HG02943 (cell line): ENCODE results near the gene SLX4.

Source experiments
- ATAC-seq: cut with Tn5 transposase; IDR thresholded peaks from one replicate; pipeline ENCODE4 v1.9.1; 2021; ENCODE audit warnings: mild to moderate bottlenecking, low read depth, moderate library complexity; ENCODE audit not compliant: unreplicated experiment

SLX4 gene

DNA sequence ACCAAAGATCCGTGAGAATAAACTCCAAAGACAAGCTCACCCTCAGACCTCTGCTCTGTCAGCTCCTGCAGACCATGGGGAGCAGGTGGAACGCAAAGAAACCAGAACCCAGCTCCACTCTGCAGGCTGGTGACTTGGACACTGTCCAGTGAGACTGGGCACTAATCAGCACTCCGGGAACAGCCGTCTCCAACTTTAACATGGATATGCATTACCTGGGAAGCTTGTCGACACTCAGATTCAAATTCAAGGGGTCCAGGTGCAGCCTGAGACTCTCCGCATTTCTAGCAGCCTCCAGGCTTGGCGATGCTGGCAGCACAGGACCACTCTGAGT lies 9.1 kb downstream of the SLX4 start:
- ATAC-seq = no peak

DNA sequence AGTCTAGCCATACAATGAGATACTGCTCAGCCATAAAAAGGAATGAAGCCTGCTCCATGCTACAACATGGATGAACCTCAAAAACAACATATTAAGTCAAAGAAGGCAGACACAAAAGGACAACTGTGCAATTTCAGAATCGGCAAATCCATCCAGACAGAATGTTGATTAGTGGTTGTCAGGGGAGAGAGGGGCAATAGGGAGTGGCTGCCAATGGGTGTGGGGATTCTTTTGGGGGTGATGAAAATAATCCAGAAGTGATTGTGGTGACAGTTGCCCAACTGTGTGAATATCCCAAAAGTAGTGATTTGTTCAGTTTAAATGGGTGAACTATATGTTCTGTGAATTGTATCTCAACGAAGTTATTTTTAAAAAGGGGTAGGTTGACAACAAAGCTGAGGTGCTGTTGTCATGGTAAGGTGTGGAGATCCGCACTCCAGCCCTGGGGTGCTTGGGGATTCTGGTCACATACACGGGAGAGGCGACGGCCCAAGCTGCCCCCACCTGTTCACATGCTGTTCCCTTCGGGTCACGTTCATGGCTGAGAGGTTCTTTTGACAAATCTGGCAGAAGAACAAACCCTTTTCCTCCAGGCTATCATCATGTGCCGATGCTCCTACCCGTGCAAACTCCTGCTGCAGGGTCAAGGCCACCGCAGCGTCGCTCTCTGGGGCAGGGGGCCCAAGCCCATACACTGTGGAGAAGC lies 9.6 kb downstream of the SLX4 start:
- ATAC-seq = no peak

DNA sequence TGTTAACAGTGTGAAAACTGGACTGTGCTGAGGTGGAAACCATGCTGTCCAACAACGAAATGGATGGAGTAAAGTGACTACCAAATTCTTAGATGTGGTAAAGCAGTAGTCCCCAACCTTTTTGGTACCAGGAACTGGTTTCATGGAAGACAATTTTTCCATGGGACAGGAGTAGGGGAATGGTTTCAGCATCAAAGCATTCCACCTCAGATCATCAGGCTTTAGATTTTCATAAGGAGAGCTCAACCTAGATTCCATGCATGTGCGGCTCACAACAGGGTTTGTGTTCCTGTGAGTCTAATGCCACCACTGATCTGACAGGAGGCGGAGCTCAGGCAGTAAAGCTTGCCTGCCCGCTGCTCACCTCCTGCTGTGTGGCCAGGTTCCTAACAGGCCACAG lies 11.5 kb downstream of the SLX4 start:
- ATAC-seq = no peak

DNA sequence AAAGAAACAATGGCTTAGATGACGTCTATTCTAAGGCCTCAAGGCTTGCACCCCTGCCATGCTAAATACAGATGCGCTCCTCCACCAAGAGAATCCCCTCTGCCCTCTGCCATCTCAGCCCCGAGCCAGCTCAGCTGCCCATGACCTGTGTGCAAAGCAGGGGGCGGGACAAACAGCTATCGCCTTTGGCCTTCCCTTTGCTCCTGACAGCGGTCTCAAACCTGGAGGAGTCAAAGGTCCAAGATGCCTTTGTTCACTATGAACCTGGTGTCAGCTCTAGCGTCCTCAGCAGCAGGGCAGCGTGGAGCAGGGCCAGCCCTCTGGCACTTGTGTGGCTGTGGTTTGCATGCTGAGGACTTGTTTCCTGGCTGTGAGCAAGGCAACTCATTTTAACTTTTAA lies 12.3 kb downstream of the SLX4 start:
- ATAC-seq = no peak

DNA sequence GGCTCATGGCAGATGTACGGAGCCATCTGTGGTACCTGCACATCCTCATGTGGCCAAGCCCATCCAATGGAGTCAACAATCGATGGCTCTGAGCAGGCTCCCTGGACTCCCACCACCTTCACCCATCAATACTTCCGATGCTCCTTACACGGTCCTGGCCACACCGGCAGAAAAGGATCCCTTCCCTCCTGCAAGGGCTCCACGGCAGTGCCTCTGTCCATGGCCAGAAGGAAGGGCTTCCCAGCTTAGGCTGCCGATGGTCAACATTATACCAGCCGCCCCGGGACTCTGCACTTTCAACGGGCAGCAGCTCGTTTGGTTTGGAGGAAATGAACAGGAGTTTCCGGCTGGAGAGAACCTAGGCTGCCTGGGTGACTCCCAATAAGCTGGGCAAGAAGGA lies 13.2 kb downstream of the SLX4 start:
- no peak for ATAC-seq

DNA sequence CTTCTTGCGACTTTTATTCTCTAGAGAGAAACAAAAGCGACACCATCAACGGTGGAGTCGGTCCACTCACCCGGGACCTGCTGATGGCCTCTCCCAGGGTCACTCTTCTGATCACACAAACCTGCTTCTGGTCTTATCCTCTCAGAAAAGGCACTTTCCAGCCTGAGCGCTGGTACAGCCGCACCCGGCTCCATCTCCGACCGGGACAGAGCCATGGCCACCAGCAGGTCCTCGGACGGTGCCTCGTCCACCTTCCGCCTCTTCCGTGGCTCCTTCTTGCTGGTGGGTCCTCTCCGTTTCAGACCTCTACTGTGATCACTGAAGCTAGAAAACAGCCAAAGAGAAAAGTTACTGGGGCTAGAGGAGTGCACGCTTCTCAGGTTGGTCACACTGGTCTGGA lies 13.7 kb downstream of the SLX4 start:
- ATAC-seq = no peak

DNA sequence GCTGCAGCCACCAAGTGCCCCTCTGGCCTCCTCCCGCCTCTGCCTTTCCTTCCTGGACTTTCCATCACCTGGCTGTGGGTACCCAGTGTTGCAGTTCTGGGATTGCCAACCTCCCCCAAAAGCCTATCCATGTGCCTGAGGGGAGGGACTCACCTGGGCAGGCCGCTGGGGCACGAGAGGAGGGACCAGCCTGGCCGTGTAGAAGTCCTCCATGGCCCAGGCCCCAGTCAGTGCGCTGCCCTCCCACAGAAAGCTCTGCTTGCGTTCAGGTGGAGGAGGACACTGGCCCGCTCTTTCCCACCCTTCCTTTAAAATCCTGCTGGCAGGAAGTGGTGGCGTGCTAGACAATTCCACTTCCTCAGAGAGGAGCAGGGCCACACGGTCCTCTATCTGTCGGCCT lies 14.2 kb downstream of the SLX4 start:
- ATAC-seq = no peak

DNA sequence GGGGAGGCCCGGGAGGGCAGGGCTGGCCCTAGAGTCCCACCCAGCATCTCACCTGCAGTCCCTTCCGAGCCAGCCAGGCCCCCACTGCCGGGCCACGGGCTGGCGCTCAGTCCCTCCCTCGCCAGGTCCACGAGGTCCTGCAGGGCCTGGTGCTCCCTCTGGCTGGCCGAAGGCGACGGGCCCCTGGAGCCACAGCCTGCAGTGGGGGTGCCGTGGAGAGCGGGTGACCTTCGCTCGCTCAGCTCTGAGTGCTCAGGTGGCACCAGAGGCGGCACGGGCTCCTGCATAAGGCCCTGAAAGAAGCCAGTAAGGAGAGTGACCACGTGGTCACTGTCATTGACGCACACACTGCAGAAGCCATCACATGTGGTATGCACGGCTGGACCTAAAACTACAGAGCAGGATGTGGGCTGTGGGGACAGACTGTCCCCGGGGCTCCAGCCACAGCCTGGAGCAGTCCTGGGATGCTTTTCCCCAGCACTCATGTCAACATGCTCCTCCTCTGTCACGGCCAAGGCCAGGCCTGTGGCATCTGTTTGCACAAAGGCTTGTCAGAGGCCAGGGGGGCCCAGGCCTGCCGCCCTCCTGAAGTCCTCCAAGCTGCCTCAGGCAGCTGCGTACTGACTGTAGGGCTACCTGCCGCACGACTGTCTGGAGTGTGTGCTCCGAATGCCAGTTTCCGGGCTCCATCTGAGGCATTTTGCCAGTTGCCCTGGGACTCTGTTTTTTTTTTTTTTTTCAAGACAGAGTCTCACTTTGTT lies 15.1 kb downstream of the SLX4 start:
- ATAC-seq = no peak

DNA sequence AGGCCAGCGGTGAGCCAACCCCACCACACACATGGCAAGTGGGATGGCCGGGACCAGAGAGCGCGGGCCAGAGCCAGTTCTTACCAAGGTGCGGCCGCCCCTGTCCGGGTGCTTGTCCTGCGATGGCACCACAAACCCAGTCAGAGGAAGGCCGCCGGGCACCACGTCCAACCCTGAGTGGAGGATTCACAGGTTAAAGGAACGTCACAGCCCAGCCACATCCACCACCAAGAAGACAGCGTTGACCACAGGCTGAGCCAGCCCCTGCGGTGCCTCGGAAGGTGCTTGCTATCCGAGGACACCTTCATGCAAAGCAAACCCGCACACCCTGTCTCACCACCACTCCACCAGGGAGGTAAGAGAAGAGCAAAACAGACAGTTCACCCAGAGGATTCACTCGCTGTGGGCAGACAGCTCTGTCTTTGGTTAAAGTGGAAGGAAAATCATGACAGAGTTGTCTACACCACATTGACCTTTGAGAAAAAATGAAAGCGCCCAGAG lies 15.8 kb downstream of the SLX4 start:
- ATAC-seq = no peak

DNA sequence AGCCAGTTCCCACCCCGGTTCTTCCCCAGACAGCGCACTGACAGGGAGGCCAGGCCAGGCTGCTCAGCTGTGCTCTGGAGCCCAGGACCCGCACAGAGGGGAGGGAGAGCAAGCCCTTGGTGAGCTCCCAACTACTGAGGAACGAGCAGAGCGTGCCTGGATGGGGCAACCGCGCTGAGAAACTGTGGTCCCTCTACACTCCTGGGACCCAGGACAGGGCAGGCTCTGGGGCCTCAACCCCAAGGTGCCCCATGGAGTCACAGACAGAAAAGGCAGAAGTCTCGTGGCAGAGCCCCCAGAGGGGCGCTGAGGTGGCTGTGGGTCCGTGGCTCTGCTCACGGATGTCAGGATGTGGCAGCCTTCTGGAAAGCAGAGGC lies 16.3 kb downstream of the SLX4 start:
- ATAC-seq = no peak

DNA sequence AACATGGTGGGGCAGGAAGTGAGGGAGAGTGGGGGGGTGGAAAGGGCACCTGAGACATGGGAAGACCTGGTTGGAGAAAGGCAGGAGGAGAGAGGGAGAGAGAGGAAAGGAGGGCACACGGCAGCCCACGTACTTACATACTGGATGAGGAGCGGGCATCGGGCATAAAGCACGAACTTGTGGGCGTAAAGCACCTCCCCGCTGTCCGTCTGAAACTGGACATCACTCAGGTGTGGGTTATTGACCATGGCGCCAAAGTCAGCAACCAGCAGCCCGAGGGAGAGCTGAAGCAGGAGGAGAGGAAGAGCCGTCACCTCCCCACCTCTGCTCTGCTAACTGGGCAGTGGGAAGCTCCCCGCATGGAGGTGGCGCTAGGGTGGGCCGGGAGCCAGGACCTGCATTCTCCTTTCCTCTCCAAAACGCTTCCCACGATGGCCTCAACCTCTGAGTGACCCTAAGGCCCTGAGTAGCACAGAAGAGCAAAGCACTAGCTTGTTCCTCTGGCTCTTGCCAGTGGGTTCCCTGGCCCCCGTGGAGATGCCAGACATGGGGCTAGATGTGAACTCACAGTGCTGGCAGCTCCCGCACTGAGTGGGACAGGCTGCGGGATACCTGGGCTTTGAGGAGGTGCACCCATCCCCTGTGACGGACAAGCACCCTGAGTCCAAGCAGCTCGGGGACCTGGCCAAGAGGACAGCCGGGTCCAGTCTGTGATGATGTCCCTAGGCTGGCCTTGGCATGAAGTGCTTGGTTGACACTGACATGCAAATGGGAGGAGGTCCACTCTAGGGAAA lies 16.9 kb downstream of the SLX4 start:
- ATAC-seq = no peak

DNA sequence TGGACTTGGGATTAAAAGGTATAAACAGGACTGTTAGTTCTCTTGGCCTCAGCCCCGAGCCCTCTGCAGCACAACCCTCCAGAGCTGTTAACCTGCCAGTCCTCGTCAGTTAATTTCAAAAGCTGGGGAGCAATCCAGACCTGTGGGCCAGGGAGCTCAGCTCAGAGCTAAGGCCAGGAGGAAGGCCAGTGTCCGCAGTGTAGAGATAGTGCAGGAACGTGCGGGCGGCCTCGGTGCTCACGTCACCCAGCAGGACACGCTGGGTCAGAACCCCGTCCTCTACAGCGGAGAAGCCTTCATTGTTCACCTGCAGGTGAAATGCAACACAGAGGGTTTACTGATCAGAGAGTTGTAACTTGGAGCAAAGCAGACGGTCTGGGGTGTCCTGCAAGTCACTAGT lies 18.8 kb downstream of the SLX4 start:
- no peak for ATAC-seq

DNA sequence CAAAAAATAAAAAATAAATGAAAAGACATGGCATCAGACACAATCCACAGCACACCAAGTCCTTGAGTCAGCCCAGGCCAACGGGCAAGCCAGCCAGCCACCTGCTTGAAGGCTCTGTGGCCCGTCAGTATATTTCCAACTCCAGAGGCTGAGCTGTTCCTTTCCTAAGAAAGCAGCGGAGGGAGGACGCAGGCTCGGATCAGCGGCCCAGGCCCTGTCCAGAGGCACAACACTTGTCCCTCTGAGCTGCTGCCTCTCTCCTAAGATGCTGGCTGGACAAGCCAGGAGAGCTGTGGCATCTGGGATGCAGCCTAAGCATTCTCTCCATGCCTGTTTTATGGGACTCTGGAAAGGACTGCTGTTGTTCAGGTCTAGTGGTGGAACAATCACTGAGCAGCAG lies 19.4 kb downstream of the SLX4 start:
- ATAC-seq = no peak

DNA sequence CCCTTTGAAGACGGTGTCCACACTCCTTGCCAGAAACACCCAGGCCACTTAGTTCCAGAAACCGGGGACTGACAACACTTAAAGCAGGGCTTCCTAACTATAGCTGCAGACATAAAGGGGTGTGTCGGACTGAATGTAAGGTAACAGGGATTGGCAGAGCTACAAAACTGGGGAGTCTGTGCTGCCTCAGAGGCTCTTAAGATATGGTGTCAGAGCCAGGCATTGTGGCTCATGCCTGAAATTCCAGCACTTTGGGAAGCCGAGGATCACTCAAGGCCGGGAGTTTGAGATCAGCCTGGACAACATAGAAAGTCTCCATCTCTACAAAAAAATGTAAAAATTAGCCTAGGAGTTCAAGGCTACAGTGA lies 20.0 kb downstream of the SLX4 start:
- ATAC-seq = no peak

DNA sequence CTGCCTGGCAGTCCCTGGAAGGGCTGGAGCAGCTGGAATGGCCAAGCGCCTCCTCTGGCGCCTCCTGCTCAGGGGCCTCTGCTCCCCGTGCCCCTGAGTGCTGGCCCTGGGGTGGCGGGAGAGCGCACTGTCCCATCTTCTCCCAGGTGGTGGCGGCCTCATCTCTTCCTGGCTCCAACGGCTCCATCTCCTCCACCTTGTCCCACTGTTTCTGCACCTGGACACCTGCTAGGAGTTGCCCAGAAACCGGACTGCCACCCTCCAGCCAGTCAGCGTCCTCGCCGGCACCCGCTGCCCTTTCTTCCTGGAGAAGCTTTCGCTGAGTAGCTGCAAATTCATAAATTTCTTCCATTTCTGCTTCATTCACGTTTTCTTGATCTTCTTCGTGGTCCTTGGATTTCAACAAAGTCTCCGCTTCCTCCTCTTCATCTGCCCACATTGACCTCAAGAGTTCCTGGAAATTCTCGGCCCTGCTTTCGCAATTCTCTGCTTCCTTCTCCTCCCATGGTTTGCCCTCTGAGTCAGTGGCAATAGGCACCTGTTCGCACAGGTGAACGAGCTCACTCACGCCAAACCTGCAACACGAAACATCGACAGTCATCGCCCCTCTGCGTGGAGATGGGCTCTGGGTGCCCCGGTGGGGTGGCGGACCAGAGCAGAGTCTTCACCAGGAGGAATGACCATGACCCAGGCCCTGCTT lies 20.5 kb downstream of the SLX4 start:
- no peak for ATAC-seq

DNA sequence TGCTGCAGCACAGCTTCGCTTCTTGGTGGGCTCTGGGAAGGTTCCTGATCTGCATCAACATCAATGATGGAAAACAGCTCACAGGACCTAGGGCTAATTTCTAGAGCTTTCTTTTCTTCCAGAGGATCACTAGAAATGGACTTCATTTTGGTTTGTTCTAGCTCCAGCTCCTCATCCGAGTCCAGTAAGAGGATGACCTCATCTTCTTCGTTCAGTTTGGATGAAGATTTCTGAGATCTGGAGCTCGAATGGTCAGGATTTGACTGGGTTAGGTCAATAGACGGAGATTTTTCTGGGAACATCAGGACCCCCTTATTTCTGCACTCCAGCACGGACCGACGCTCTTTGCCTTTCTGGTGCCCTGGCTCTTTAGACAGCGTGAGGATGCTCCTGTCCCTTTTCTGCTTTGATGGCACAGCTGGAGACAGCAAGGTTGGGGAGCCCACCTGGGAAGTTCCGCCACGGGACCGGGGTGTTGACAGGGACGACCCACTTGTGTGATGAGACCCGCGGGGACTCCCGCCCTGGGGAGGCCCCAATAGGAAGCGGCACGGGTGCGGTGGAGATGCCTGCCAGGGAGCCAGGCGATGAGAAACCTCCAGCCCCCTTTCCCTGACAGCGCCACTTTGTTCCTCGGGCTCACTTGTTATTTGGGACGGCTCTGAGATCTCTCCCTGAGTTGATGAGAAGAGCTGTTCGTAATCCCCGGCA lies 21.3 kb downstream of the SLX4 start:
- no peak for ATAC-seq

DNA sequence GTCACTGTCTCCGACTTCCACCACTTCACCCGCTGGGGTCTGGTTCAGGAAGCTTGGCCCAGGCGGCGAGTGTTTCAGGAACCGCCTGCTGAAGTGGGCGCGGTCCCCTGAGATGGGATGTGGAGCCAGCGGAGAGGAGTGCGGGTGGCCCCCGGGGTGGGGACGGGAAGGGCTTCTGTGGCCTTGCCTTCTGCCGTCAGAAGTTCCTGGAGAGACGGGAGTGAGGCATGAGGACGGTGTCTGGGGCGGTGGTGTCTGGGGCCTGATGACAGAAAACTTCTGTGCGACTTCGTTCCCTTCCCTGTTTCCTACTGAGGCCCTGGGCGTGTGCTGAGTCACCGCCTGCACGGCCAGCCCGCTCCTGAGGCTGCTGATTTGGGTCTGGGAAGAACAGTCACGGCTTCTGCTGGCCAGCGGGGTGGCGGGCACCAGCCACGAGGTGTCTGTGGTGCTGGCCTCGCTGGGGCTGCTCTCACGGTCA lies 21.9 kb downstream of the SLX4 start:
- ATAC-seq = no peak

DNA sequence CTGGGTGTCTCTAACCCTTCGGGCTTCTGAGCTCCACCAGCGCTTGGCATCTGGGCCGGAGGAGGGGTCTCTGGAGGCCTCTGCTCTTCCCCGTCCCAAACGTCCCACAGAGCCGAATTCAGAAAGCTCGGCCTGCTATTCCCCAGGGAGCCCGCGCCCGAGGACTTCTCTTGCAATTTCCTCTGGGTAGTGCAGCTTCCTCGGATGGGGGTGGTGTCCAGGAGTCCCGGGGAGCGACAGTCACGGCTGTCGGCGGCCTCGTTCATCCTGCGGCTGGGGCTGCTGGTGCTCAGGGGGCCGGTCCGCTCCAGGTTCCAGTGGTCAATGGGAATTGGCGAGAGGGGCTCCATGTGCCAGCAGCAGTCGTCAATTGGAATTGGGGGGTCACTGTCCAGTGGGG lies 22.4 kb downstream of the SLX4 start:
- ATAC-seq = no peak

DNA sequence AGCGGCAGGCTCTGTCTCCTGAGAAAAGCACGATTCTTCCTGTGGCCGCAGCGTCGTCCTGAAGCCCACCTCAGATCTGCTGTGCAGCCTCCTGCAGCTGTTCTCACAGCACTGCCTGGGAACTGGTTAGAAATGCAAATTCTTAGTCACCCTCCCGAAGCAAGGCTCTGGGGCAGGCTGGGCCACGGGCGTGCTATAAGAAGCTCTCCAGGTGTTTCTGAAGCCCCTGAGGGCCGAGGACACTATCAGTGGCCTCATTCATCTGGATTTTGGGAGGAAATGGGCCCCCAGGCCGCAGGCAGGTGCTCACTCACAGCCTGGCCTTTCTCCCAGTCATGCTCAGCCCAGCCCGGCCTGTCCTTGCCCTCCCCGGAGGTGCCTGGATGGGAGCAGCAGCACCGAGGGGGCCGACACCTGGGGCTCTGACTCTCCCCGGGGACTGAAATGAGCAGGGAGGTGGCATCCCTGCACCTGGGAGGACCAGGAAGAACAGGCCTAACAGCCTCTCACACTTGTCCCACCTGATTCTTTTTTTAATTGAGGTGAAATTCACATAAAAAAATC lies 23.8 kb downstream of the SLX4 start:
- no peak for ATAC-seq

DNA sequence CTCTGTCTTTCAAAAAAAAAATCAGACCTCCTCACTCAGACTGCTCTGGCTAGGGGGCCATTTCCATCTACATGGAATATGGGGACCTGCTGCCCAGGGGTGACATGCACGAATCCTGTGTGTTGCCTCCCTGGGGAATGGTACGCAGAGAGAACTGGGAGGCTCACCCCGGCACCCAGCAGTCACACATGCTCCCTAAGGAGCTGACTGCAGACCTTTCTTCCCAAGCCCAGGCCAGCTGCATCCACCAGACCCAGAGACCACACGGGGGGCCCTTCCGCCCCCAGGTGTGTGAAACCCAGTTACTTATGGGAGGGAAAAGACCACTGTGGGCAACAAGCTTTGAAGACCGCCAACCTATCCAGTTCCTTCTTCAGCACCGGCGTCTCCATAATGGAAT lies 27.0 kb downstream of the SLX4 start:
- ATAC-seq = no peak
